HepG2 (cell line): Measurements from ENCODE around the gene PLEKHG5. TPM values are rescaled to one million over a fixed set of nuclear protein-coding genes. Genes with fewer than 3 reads are reported as not detected.

Experiments used
- E2F5 ChIP-seq: sonication (generic); formaldehyde crosslinking; conservative IDR thresholded peaks from 2 replicates; pipeline ENCODE4 v1.4.0; 2020; ENCODE audit warnings: missing genetic modification reagents
- HINFP ChIP-seq: sonication (generic); formaldehyde crosslinking; IDR thresholded peaks from 2 replicates; pipeline ENCODE4 v1.4.0; 2020; ENCODE audit warnings: low read depth, mild to moderate bottlenecking, missing genetic modification reagents
- HNF1A ChIP-seq, 2 experiments: sonication (generic) in 1 of 2; formaldehyde crosslinking in 1 of 2; IDR thresholded peaks; 2 replicates each; pipeline versions ENCODE4 v1.4.0 to v1.6.1; 2016 to 2020; ENCODE audit warnings: borderline replicate concordance in 1 of 2, low read depth in 1 of 2, mild to moderate bottlenecking in 1 of 2, missing genetic modification reagents in 1 of 2
- JDP2 ChIP-seq: sonication (generic); formaldehyde crosslinking; IDR thresholded peaks from 2 replicates; pipeline ENCODE4 v1.8.1; 2022; ENCODE audit warnings: missing genetic modification reagents, borderline replicate concordance
- JUND ChIP-seq: sonication (generic); formaldehyde crosslinking; IDR thresholded peaks from 2 replicates; pipeline ENCODE4 v1.8.0; 2022; ENCODE audit warnings: mild to moderate bottlenecking, missing genetic modification reagents
- NONO ChIP-seq, 2 experiments: fragments of 450-650 bp in 1 of 2; sonication (generic) in 1 of 2; formaldehyde crosslinking in 1 of 2; IDR thresholded peaks in 1 of 2; conservative IDR thresholded peaks in 1 of 2; 2 replicates each; pipeline versions ENCODE4 v1.6.1 to v1.8.0; 2017 to 2022; ENCODE audit warnings: mild to moderate bottlenecking in 1 of 2, missing genetic modification reagents in 1 of 2, moderate library complexity in 1 of 2
- POGK ChIP-seq: sonication (generic); formaldehyde crosslinking; conservative IDR thresholded peaks from 2 replicates; pipeline ENCODE4 v1.8.0; 2022; ENCODE audit warnings: mild to moderate bottlenecking, moderate library complexity, missing genetic modification reagents
- SIN3B ChIP-seq: fragments of 150-350 bp; IDR thresholded peaks from 2 replicates; pipeline ENCODE4 v1.6.1; 2014; ENCODE audit warnings: low read length
- SNAPC4 ChIP-seq: sonication (generic); formaldehyde crosslinking; IDR thresholded peaks from 2 replicates; pipeline ENCODE4 v1.4.0; 2020; ENCODE audit warnings: mild to moderate bottlenecking, missing genetic modification reagents
- TAF1 ChIP-seq: sonication (generic); formaldehyde crosslinking; IDR thresholded peaks from 2 replicates; pipeline ENCODE4 v1.4.0; 2020; ENCODE audit warnings: missing genetic modification reagents
- ZFP91 ChIP-seq: sonication (generic); formaldehyde crosslinking; IDR thresholded peaks from 2 replicates; pipeline ENCODE4 v1.9.0; 2022; ENCODE audit warnings: missing genetic modification reagents, mild to moderate bottlenecking, borderline replicate concordance
- ZNF746 ChIP-seq: sonication (generic); formaldehyde crosslinking; IDR thresholded peaks from 2 replicates; pipeline ENCODE4 v1.8.0; 2022; ENCODE audit warnings: mild to moderate bottlenecking, missing genetic modification reagents
- polyA plus RNA-seq, 8 experiments: library from polyadenylated mRNA; depleted of rRNA in 3 of 8; stranded (reverse) in 7 of 8; unstranded in 1 of 8; fragments of >200 nt; fragmentation: Illumina TruSeq in 4 of 8; extraction: Trizol in 4 of 8; gene quantifications; 2 replicates each; pipeline versions ENCODE4 v1.2.1 to v1.2.3, GENCODE V29; 2011 to 2016; ENCODE audit warnings: low read depth in 4 of 8, missing spikeins in 1 of 8, mixed read lengths in 1 of 8; ENCODE audit not compliant: insufficient read depth in 1 of 8
- total RNA-seq, 5 experiments: library from RNA; depleted of rRNA; stranded (reverse); fragments of >200 nt; fragmentation: Illumina TruSeq; extraction: Trizol; gene quantifications; 2 replicates each; pipeline ENCODE4 v1.2.3, GENCODE V29; 2016; ENCODE audit warnings: low read depth in 1 of 5

Gene PLEKHG5
- total and polyA plus RNA-seq, 2 of the 13 experiments (the other 11 are each of a cell fraction or from before 2014, with no cell fraction given): 1.9 to 3.5 TPM

- peak; percentile 71; the same call in 1 of the 2 replicates for TF ChIP-seq ZFP91 (CRISPR knock-in tag)
- TF ChIP-seq JDP2 (CRISPR knock-in tag): no peak
- no peak for TF ChIP-seq HINFP (CRISPR knock-in tag)
- TF ChIP-seq E2F5 (CRISPR knock-in tag): no peak
- no peak for TF ChIP-seq TAF1 (CRISPR knock-in tag)
- no peak for TF ChIP-seq ZNF746 (CRISPR knock-in tag)
- no peak for TF ChIP-seq HNF1A (IDR thresholded peaks at IDR 0.05; ENCODE audit: low read depth)
- no peak for TF ChIP-seq HNF1A (CRISPR knock-in tag; IDR thresholded peaks at IDR 0.05; ENCODE audit: borderline replicate concordance)
- TF ChIP-seq SNAPC4 (CRISPR knock-in tag): no peak
- TF ChIP-seq JUND (CRISPR knock-in tag): no peak
- TF ChIP-seq NONO (IDR thresholded peaks at IDR 0.05): no peak
- TF ChIP-seq NONO (CRISPR knock-in tag; conservative IDR thresholded peaks at IDR 0.05): no peak
- no peak for TF ChIP-seq SIN3B
- TF ChIP-seq POGK (CRISPR knock-in tag): peak; percentile 37; the same call in 1 of the 2 replicates
Measured at GRCh38 chr1:6486433-6487011, 4.9 kb downstream of the PLEKHG5 start (continued).
